GM19099 (cell line): Measurements from ENCODE around the gene SMARCAL1.

Experiments used
- POLR2A ChIP-seq: IDR thresholded peaks from 3 replicates; pipeline ENCODE4 v1.6.1; 2011; ENCODE audit warnings: low read depth; ENCODE audit not compliant: insufficient read length; ENCODE audit errors: extremely low read depth

Gene SMARCAL1

DNA sequence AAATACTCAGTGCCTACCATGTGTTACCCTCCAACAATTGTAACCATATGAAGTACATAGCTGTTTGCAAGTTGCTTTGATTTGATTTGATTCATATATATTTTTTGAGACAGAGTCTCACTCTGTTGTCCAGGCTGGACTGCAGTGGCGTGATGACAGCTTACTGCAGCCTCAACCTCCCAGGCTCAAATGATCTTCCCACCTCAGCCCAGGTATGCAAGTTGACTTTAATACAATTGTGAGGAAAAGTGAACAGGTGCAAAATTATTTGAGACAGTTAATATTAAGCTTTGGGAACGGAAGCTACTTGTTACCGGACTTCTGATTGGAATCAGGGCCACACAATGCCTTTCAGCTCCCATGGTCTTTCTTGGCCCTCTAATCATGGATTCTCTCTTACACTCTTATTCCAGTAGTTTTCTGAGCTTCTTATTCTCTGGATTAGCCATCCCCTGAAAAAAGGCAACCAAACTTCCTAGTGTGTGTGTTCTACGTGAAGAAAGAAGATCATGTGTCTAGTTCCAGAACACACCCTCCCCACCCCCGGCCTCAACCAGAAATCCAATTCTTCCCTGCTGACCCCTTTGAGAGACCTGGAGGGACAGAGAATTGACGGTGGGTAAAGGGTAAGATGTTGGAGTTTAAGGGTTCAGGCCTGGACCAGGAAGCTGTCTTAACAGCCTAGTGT is 85.2 kb downstream of the SMARCAL1 start:
- no peak for TF ChIP-seq POLR2A

DNA sequence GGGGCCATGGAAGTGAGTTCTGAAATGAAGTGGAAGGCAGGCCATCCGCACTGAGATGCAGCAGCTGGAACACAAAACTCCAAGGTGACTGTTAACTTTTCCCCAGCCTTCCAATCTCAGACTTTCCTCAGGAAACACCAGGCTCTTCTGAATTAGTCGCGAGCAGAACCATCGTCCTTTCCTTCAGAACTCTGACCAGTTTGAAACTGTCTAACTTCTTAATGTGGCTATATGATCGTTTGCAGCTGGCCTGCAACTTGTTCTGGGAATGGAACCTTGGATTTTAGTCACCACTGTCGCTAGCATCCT is 85.7 kb downstream of the SMARCAL1 start:
- TF ChIP-seq POLR2A = no peak

DNA sequence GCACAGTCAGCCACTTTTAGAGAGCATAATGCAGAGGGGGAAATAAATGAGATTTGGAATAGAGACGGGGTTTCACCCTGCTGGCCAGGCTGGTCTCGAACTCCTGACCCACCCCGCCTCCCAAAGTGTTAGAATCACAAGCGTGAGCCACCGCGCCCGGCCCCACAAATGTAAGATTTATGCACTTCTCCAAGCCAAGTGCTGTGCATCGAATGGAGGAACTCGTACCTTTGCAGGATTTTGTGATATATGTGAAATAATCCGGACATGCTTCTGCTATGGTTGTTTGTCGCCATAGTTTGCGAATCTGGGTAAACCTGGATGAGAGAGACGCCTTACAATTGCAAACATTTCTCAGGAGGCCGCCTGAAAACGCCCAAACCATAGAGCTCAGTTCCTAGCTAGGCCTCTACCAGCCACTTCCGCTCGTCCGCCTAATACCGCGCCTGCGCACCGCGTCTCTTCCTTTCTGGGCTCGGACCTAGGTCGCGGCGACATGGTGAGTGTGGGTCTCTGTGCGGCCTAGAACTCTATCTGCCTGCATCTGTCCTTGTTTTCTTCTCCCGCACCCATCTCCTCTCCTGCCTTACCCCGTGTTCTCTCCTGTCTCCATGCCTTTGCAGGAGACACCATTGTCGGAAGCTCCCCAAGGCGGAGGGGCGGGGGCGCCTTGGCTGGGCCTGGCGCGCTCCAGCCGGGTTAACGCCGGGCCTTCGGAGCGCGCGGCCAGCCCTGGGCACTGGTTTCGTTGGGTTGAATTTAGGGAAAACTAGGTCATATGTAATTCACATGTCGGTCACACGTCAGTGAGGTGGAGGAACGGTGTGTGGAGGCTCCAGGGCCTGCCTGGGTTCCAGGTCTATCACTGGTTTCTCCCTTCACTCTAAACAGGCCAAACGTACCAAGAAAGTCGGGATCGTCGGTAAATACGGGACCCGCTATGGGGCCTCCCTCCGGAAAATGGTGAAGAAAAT is 86.4 kb downstream of the SMARCAL1 start, which contains the start of gene RPL37A:
RPL37A (plus strand) TSS at position 466 of the 974 bp plus-strand sequence; CDS start at position 497, 31 bp downstream.
- TF ChIP-seq POLR2A = peak; percentile 99

DNA sequence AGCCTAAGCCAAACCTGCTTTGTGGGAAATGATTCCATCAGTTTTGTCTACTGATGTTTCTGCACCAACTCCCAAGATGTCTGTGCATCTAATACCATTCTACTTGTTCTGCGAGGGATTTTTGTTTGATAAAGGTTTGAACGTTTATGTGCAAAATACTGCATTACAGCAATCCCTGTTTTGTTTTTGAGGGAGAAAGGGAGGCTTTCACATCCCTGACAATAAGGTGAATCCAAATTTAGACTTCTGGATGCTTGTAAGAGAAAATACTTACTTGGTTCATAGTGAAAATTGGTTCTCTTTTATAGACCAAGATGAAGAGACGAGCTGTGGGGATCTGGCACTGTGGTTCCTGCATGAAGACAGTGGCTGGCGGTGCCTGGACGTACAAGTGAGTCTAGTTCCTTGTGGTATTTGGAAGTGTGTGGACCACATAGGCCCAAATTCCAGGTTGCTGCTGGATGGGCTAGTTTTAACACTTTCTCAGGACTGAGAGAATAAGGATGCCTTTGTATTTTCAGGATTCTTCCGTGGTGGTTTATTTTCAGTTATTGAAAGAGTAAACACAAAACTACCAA is 87.4 kb downstream of the SMARCAL1 start:
- no peak for TF ChIP-seq POLR2A

DNA sequence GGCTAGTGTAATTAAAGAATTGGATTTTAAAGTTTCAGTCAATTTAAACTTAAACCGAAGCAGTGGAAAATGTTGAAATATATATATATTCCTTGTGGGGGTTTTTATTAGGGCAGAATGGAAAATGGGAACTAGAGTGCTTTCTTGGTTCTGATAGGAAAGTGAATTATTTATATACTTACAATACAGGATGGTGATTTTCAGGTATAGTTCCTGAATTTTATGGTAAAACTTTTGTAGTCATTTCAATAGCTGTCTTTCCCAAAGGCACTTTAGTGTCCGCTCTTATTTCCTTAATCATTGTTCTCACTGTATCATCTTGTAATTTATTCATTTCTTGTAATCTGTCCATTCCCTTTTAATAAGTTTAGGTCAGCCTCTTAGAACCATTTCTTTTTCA is 88.3 kb downstream of the SMARCAL1 start:
- TF ChIP-seq POLR2A = no peak

DNA sequence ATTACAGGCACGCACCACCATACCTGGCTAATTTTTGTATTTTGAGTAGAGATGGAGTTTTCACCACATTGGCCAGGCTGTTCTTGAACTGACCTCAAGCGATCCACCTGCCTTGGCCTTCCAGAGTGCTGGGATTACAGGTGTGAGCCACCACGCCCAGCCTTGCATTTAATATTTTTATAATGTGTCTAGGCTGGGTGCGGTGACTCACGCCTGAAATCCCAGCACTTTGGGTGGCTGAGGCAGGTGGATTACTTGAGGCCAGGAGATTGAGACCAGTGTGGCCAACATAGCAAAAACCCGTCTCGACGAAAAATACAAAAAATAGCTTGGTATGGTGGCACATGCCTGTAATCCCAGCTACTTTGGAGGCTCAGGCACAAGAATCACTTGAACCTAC is 89.6 kb downstream of the SMARCAL1 start:
- TF ChIP-seq POLR2A = no peak

DNA sequence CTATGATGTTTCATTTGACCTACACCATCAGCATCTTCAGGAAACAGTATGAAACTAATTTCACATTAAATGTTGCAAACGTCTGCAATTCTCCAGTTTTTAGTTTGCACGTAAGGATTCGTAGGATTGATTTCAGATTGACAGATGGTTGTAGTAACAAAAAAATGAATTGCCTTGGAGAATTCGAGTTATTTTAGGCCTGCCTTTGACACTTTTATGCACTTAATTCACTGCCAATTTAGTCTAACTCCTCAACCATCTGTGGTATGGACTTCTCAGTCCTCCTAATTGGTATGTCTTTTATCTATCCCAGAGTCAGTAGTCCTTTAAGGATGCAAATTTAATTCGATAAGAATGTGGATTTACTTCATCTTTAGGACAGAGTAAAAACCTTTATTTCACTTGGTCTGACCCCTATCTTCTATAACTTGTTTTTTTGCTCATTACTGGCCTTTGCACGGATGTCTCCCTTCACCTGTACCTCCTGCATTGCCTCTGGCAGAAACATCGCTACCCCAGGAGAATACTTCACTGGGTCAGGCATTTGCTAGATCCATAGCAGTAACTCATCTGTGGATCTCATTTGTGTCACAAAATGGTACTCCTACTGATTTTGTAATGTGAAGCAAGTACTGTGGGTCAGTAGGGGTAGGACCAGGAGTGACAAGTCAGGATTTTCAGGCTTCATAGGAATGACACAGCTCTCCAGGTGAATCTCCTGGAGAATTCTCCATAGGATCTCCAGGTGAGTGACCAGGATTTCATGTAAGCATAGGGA is 90.3 kb downstream of the SMARCAL1 start:
- no peak for TF ChIP-seq POLR2A

- TF ChIP-seq POLR2A = peak; percentile 23
These were observed 90.9 kb downstream of the SMARCAL1 start for GRCh38 chr2:216503159-216503629.

- no peak for TF ChIP-seq POLR2A
These were observed 91.6 kb downstream of the SMARCAL1 start for GRCh38 chr2:216503697-216504375.

DNA sequence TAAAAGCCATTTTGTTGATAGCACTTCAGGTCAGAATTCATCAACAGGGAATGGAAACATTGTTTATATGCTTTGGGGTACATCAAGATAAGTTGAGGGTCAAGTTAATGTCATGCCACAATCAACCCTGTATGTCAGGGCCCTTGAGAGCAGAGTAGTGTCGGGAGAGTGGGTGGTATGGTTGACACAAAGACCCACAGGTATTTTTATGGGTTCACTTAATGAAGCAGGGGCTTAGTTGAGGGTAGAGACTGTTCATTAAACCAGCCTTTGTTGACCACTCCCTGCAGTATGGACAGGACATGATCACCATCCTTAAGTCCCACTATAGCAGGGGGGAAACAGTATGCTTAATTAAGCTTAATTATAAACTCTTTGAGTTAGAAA is 92.1 kb downstream of the SMARCAL1 start:
- TF ChIP-seq POLR2A = no peak

DNA sequence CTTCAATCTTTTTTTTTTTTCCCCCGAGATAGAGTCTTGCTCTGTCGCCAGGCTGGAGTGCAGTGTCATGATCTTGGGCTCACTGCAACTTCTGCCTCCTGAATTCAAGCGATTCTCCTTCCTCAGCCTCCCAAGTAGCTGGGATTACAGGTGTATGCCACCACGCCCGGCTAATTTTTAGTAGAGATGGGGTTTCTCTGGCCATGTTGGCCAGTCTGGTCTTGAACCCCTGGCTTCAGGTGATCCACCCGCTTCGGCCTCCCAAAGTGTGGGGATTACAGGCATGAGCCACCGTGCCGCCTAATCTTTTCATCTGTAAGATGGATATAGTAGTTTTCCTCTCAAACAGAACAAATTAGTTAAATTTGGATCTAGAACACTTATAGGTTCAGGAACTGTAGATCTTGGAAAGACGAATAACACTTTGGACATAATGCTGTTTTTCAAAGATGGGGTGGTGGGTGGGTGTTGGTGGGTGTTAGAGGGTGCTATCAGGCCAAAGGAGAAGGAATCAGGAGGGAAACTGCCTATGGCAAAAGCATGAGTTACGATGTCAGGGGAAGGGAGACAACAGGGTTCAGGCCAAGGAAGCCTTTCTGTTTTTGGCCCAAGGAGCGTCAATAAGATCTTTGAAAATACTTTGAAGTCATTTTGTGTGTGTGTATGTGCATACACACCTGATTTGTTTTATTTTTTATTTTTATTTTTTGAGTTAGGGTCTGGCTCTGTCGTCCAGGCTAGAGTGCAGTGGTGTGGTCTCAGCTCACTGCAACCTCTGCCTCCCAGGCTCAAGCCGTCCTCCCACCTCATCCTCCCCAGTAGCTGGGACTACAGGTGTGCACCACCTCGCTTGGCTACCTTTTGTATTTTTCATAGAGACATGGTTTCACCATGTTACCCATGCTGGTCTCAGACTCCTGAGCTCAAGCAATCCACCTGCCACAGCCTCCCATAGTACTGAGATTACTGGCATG is 93.1 kb downstream of the SMARCAL1 start:
- peak; percentile 41 for TF ChIP-seq POLR2A

DNA sequence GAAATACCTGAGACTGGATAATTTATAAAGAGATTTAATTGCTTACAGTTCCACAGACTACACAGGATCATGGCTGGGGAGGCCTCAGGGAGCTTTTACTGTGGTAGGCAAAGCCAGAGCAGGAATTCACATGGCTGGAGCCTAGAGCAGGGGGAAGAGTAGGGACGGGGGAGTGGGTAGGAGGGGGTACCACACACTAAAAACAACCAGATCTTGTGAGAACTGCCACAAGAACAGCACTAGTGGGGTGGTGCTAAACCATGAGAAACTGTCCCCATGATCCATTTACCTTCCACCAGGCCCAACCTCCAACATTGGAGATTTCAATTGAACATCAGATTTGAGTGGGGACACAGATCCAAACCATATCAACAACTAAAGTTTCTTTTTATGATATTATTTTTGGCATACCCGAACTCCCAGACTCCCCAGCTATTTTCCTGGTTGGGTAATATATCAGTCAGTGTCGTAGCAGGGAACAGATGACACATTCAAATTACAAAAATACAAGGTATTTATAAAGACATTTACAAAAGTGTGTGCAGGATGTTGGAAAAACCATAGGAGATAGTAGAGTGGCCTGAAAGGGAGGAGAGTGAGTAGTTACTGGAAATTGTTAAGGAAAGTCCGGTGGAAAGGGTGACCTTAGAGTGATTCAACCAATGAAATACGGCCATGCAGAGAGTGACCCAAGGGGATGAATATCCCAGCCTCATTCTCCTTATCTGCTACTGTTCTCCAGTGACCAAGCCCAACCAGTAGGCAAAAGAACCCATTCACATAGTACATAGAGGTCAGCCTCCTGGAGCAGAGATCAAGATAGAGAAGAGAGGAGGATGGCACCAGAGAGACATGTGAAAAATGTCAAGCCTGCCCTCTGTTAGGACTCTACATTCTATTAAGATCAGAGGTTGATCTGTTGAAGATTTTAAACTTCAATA is 95.2 kb downstream of the SMARCAL1 start:
- peak; percentile 18 for TF ChIP-seq POLR2A
